ENCODE measurements around the gene TMEM255B.

GRCh38 chr13:113802761-113803160 is 43.7 kb downstream of the TMEM255B start:
- TF ChIP-seq EZH2 (IDR thresholded peaks at IDR 0.05; ENCODE audit: insufficient read depth, low read length) (no peak), CTCF (IDR thresholded peaks at IDR 0.05; ENCODE audit: insufficient read depth, low read depth, low read length) (no peak)
